ENCODE data around the gene LRRC4C. TPM values are rescaled to one million over a fixed set of nuclear protein-coding genes. Genes with fewer than 3 reads are reported as not detected.

LRRC4C gene
- total RNA-seq, 6 donors from 2014 or later = 0.37 to 1.2 (median 1.0) TPM; not detected in 2

GRCh38 chr11:41379084-41379483, 80.4 kb downstream of the LRRC4C start:
- Histone ChIP-seq H3K36me3 (no peaks in the 10 kb centered on the region), H3K27ac (no peak overlapping the region), H3K27me3 (no peaks in the 10 kb centered on the region), H3K4me1 (no peaks in the 10 kb centered on the region), H3K9me3 (no peaks in the 10 kb centered on the region), H3K4me3 (no peak overlapping the region)
- ATAC-seq (ENCODE audit: low FRiP score in 2 of 2) (no peak), DNase-seq (no peak)
- no peak for TF ChIP-seq EP300 (IDR thresholded peaks at IDR 0.05)
- TF ChIP-seq CTCF (IDR thresholded peaks at IDR 0.05) = no peak
- TF ChIP-seq POLR2AphosphoS5 (IDR thresholded peaks at IDR 0.05) = no peak
- no peak for TF ChIP-seq POLR2A (IDR thresholded peaks at IDR 0.05)

GRCh38 chr11:41377709-41378394, 81.6 kb downstream of the LRRC4C start:
- H3K9me3 ChIP-seq = no peaks in the 10 kb centered on the region
- H3K27me3 ChIP-seq = no peaks in the 10 kb centered on the region
- H3K27ac ChIP-seq = no peak overlapping the region
- DNase-seq (no peak), ATAC-seq (ENCODE audit: low FRiP score in 2 of 2) (no peak)
- no peaks in the 10 kb centered on the region for H3K36me3 ChIP-seq
- 58 to 63% methylated on average over 7 of the region's 7 CpGs for WGBS, 2 donors
- TF ChIP-seq CTCF (IDR thresholded peaks at IDR 0.05) = no peak
- no peak for TF ChIP-seq EP300 (IDR thresholded peaks at IDR 0.05)
- no peak for TF ChIP-seq POLR2AphosphoS5 (IDR thresholded peaks at IDR 0.05)
- TF ChIP-seq POLR2A (IDR thresholded peaks at IDR 0.05) = no peak
- no peak overlapping the region for H3K4me3 ChIP-seq
- H3K4me1 ChIP-seq = no peaks in the 10 kb centered on the region

- WGBS, 2 donors = 44 to 46% methylated on average over 2 of the region's 2 CpGs
- no peak for DNase-seq
- Histone ChIP-seq H3K36me3 (no peaks in the 10 kb centered on the region), H3K27me3 (no peaks in the 10 kb centered on the region), H3K27ac (no peak overlapping the region), H3K4me3 (no peak overlapping the region), H3K9me3 (peaks cover 0 to 5% (median 0%) of the 10 kb centered on the region in 4 donors), H3K4me1 (no peaks in the 10 kb centered on the region)
- TF ChIP-seq POLR2AphosphoS5 (IDR thresholded peaks at IDR 0.05) (no peak), EP300 (IDR thresholded peaks at IDR 0.05) (no peak), POLR2A (IDR thresholded peaks at IDR 0.05) (no peak), CTCF (IDR thresholded peaks at IDR 0.05) (no peak)
- ATAC-seq (ENCODE audit: low FRiP score in 2 of 2) = no peak
Observed at GRCh38 chr11:41351825-41352224, 107.6 kb downstream of the LRRC4C start.

GRCh38 chr11:41346042-41346441, 113.4 kb downstream of the LRRC4C start:
- no peak for DNase-seq
- TF ChIP-seq CTCF (IDR thresholded peaks at IDR 0.05) = no peak
- TF ChIP-seq POLR2A (IDR thresholded peaks at IDR 0.05) = no peak
- no peak for TF ChIP-seq POLR2AphosphoS5 (IDR thresholded peaks at IDR 0.05)
- no peak for TF ChIP-seq EP300 (IDR thresholded peaks at IDR 0.05)
- no peak for ATAC-seq (ENCODE audit: low FRiP score in 2 of 2)

More at GRCh38 chr11:41346042-41346441, 113.4 kb downstream of the LRRC4C start:
- Histone ChIP-seq H3K36me3 (no peaks in the 10 kb centered on the region), H3K27me3 (no peaks in the 10 kb centered on the region), H3K4me1 (no peaks in the 10 kb centered on the region), H3K4me3 (no peak overlapping the region), H3K27ac (no peak overlapping the region), H3K9me3 (peaks cover 0 to 5% (median 0%) of the 10 kb centered on the region in 4 donors)
- WGBS, 2 donors = 83 to 89% methylated on average over 2 of the region's 2 CpGs
